ENCODE measurements around the gene METAP1.
"Not testable (repeated sequence)": the region's sequence is repeated elsewhere in the genome, so short reads cannot be mapped to it uniquely, and the experiment has no call there.

The METAP1 gene

DNA sequence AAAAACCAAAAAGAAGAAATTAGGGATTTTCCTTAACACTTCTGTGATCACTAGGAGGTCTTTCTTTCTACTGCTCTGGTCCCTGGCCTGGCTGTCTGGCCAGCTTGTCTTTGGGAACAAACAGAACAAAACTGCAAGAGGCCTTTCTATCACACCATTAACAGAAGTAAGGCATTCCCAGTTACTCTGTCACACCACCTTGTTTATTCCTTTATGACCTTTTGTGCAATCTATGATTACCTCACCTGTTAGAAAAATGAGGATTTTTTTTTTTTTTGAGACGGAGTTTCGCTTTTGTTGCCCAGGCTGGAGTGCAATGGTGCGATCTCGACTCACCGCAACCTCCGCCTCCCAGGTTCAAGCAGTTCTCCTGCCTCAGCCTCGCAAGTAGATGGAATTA is 3.0 kb downstream of the METAP1 start:
- no peak for DNase-seq

DNA sequence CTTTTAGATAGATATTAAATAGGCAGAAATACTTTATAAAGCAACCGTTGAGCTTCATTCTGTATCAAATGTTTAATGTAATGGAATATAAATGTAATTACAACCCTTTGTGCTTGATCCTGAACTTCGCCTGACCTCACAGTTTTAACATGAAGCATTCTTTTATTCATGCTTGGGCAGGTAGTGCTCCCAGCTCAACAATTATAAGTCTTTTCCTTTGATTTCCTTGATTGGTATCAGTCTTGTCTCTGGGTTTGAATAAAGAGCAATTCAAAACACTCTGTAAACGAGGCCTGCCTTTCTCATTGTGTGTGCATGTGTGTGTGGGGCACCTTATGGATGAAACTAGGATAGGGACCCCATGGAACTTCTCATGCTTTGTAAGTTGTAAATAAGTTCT is 6.8 kb downstream of the METAP1 start:
- DNase-seq = no peak

DNA sequence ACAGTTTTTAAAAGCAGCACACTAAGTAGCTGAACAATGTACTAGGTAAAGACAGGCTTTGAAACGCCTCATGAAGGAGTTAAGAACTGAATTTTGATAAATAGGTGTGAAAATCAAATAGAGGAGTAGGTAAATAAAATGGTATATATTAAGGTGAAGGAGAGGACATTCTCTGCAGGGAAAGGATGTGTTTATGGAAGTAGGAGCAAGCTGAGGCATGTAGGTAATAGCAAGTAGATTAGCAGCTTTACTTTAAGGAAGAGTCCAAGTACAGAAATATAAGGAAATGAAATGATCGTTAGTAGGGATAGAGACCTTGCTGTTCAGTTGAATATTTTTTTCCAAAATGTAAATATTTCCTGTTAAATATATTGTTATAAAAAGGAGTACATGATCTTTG is 12.5 kb downstream of the METAP1 start:
- no peak for DNase-seq

DNA sequence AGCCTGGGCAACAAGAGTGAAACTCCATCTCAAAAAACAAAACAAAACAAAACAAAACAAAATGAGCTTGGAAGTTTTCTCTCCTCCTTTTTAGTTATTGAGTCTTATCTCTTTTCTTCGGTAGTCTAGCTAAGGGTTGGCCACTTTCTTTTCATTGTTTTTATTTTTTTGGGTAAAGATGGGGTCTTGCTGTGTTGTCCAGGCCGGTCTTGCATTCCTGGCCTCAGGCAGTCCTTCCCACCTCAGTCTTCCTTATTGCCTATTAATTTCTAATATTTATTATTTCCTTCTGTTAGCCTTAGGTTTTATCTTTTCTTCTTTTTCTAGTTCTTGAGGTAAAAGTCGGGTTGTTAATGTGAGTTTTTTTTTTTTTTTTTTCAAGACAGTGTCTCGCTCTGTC is 16.4 kb downstream of the METAP1 start:
- no peak for DNase-seq

DNA sequence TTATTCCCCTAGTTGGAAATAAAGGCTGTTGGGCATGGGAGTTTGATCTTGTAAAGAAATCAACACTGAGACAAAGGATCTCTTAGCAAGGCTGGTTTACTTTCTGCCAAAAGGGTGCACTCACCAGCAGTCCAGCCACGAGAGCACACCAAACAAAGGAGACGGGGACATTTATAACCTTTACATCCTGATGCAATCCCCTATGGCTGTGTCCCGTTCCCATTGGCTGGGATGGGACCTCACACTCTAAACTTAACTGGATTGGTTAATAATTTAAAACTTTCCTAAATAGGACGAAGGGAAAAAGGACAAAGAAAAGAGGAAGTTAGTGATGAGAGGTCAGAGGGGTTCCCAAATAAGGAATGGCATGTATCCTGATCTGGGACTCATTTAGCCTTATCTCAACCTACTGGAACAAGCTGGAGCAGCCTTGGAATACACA is 17.9 kb downstream of the METAP1 start:
- DNase-seq = no peak

- DNase-seq = no peak
Measured at GRCh38 chr4:99013884-99014523, 18.5 kb downstream of the METAP1 start.

DNA sequence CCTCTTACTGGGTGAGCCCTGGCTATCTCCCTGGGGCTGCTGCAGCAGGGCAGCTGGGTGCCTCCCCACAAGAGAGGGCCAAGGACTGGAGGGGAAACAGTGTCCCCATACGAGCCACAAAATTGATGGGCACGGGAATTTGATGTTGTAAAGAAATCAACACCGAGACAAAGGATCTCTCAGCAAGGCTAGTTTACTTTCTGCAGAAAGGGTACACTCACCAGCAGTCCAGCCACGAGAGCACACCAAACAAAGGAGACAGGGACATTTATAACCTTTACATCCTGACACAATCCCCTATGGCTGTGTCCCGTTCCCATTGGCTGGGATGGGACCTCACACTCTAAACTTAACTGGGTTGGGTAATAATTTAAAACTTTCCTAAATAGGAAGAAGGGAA is 25.9 kb downstream of the METAP1 start:
- no peak for DNase-seq

- DNase-seq = no peak
Measured at GRCh38 chr4:99022566-99022965, 27.0 kb downstream of the METAP1 start.

GRCh38 chr4:99023800-99024251 is 28.3 kb downstream of the METAP1 start:
- not testable (repeated sequence) for DNase-seq

DNA sequence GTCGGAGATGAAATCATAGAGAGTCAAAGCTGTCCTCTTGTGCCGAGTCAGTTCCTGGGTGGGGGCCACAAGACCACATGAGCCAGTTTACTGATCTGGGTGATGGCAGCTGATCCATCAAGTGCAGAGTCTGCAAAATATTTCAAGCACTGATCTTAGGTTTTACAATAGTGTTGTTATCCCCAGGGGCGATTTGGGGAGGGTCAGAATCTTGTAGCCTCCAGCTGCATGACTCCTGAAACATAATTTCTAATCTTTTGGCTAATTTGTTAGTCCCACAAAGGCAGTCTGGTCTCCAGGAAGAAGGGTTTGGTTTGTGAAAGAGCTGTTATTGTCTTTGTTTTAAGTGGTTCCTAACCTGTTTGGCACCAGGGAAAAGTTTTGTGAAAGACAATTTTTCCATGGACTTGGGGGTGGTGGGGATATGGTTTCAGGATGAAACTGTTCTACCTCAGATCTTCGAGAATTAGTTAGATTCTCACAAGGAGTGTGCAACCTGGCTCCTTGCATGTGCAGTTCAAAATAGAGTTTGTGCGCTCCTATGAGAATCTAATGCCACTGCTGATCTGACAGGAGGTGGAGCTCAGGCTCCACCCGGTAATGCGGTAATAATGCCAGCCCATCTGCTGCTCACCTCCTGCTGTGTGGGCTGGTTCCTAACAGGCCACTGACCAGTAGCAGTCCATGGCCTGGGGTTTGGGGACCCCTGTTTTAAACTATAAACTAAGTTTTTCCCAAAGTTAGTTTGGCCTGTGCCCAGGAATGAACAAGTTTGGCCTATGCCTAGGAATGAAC is 29.2 kb downstream of the METAP1 start:
- no peak for DNase-seq

DNA sequence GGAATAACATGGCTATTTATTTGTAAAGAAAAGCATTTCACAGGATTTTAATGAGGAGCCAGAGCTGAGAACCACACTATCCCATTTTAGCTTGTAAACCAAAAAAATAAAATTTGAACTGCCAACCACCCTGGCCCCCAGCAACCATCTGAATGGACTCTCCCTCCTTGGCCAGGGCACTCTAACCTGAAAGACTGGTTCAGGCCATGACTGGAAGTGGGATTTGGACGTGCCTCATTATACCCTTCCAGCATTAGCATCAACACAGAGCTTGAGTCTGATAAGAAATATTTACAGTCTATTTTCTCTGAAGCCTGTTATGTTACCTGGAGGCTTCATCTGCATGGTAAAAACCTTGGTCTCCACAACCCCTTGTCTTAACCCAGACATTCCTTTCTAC is 30.0 kb downstream of the METAP1 start:
- no peak for DNase-seq

DNA sequence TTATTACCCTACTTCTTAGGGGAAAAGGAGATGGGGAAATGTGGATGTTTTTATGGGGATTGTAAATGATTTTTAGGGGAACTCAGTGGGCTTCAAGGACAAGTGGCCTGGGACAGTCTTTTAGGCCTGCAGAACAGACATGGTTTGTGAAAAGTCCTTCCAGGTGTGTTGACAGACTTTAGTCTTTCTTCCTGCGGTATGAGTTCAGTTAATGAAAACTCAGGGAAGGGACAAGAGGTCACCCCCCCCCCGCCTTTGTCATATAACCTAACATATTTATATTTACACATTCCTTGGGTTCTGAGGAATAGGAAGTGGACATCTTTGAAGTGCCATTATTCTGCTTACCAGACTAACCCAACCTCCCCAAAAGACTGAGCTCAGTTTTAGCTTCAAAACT is 31.8 kb downstream of the METAP1 start:
- no peak for DNase-seq

DNA sequence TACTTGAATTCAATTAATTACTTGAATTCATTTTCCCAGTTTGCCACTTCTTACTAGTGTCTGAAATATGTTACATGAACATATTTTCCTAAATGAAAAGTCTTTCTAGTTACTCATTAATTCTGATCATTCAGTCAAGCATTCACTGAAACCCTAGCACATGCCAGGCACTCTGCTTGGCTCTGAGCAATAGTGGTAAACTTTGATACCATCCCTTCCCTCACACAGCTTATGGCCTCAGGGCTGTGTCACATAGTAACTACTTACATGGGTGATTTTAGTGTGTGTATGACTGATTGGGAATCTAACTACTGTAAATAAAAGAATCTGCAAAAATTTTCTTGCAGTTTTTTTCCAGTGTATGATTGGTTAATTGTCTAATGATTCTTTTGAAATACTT is 32.7 kb downstream of the METAP1 start:
- DNase-seq = no peak

DNA sequence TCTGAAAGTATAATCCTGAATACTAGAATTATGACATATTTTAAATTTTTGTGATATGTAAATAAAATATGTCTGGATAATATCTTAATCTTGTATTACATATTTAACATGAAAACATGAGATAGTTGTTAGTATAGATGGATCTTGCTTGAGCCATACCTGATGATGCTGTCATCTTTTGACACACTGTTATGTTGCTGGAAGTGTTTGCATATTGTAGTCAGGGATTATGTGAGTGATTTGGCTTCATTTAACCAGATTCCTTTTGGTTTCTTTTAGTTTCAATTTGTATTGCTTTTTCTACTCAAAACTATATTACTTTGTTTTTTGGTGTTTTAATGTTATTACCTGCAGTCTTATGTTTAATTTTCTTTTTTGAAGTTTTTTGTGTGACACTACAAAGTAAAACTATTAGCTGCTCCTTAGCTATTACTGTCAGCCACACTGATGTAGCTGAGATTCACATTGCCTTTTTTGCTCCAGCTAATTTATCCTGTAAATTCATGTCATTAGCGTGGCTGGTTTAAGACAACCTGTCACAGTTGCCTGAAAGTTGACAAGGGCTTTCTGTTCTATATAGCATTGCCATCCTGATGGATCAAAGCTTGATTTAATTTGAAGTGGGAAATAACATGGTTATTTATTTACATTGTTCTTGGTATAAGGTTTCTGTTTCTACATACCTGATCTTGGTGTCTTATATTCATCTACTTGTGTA is 33.7 kb downstream of the METAP1 start:
- no peak for DNase-seq

- no peak for DNase-seq
Measured at GRCh38 chr4:99029852-99030251, 34.3 kb downstream of the METAP1 start.

DNA sequence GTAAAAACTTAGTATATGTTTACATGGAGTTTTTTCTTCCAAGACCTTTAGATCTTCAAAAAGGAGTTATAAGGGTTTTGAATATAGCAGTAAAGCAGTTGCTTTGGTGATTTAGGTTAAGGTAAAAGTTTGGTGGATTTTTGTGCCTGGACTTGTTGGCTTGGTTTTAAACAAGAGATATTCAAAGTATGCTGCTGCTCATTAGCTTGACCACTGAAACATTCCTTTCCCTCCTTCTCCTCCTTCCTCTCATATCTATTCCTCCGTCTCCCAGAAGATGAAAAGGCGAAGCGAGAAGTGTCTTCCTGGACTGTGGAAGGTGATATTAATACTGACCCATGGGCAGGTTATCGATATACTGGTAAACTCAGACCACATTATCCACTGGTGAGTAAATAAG is 38.4 kb downstream of the METAP1 start:
- no peak for DNase-seq

DNA sequence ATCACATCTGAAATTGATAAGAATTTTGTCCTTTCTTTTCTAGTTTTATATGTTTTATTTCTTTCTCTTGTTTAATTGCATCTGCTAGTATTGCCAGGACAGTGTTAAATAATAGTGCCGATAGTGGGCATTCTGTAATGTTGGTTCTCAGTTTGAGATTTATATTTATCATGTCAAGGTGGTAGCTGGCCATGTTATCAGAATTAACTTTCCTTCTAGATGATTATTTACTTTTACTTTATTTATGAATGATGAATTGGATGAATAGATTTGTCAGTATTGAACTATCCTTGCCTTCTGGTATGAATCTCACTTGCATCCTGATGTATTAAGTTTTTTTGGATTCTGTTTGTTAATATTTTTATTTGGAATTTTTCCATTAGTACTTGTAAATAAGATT is 42.7 kb downstream of the METAP1 start:
- no peak for DNase-seq

GRCh38 chr4:99043346-99043745 is 47.8 kb downstream of the METAP1 start:
- no peak for DNase-seq

- no peak for DNase-seq
Measured at GRCh38 chr4:99047710-99048109, 52.2 kb downstream of the METAP1 start.

DNA sequence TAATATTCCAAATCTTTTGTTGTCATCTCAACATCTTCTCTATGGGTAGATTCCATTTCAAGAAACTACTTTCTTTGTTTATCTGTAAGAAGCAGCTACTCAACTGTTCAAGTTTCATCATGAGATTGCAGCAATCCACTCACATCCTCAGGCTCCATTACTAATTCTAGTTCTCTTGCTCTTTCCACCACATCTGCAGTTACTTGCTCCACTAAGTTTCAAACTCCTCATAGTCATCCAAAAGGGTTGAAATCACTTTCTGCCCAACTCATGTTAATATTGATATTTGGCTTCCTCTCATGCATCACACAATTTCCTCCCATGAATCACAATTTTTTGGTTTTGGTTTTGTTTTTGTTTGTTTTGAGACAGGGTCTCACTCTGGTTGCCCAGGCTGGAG is 57.4 kb downstream of the METAP1 start:
- DNase-seq = no peak

- DNase-seq = no peak
Measured at GRCh38 chr4:99054428-99054994, 59.0 kb downstream of the METAP1 start.

DNA sequence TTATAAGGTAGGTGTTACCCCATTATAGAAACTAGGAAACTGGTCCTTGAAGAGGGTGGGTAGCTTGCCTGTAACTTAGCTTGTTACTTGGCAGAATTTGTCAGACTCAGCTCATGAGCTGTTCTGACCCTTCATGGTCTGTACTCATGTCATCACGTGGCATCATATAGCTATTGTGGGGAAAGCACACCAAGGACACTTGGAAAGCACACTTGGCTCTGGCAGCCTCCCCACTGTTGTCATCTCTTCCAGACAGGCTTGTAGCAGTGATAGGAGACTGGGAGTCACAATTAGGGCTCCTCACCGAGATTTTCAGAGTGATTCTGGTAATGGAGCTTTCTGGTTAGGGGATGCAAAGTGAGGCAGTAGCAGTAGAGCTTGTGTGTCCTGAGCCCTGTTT is 62.7 kb downstream of the METAP1 start:
- DNase-seq = no peak

GRCh38 chr4:99059550-99059949 is 64.0 kb downstream of the METAP1 start:
- no peak for DNase-seq
